ENCODE data around the gene KCNMB2.
"Not testable (repeated sequence)": the region's sequence is repeated elsewhere in the genome, so short reads cannot be mapped to it uniquely, and the experiment has no call there.

The KCNMB2 gene

DNA sequence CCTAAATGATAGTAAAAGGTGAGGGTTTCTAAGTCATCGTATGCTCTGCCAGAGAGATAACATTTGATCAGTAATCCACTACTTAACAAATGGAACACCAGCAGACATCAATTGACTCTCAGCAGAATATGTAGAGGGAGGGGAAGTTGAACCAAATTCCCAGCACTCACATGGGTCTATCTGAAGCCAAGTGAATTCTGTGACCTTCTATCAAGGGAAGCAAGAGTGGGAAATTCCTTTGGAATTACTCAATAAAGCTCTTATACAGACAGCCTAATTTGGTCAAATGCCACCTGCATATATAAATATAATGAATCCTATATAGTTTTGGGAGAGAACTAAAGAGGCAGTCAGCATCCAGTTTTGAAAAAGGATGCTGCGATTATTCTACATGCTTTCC lies 15.8 kb upstream of the KCNMB2 start:
- no peak for DNase-seq

GRCh38 chr3:178522200-178523052 lies 13.8 kb upstream of the KCNMB2 start:
- no peak for DNase-seq

DNA sequence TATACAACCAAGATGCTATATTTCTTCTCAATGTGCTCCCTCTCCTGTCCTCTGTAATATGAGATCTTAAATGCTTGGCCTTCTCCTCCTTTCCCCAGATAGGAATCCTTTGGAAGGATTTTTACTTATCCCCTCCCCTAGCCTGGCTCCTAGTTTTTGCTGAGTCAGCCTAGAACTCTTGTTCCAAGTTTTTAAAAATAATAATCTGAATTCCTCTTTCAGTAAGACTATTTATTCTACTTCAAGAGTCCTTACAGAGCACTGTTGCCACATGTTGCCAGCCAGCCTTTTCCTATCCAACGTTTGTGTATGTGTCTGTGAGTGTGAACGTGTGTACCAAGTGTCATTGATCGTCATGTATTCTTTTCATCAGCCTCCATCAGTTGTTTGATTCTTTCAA lies 11.0 kb upstream of the KCNMB2 start:
- DNase-seq, result no peak

DNA sequence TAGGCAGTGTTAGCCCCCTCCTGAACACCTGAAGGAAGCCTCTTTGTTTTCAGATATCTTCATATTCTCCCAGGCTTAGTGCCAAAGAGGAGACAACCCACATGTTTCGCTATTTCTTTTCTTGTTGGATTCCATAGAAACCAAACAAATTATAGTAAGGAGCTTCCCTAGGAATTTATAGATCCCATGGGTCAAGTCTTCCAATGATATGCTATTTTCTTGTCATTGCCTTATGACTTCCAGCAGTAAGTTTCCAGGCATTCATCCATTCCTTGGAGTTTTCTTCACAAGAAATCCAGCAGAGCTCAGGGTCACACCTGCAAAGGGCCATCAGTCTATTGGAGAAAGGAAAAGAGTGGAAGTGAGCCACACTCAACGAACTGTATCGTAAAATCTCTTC lies 9.9 kb upstream of the KCNMB2 start:
- no peak for DNase-seq

DNA sequence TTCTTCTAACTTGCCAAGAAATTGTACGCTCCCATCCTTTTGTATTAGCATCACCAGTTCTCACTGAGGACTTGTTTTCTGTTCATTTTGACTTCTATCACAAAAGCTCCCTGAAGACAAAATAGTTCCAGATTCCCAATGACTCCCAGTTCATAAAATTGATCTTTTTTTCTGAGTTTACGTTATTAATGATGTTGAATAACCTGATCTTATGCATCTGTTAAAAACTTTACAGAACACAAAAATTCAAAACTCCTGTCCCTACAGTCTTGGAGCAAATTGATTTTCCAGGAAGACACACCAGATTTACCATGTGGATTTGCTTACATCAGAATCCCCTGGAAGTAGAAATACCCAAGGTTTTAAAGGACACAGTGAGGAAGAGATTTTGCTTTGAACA lies 8.3 kb upstream of the KCNMB2 start:
- no peak for DNase-seq

GRCh38 chr3:178529606-178530225 lies 6.5 kb upstream of the KCNMB2 start:
- DNase-seq, result no peak

DNA sequence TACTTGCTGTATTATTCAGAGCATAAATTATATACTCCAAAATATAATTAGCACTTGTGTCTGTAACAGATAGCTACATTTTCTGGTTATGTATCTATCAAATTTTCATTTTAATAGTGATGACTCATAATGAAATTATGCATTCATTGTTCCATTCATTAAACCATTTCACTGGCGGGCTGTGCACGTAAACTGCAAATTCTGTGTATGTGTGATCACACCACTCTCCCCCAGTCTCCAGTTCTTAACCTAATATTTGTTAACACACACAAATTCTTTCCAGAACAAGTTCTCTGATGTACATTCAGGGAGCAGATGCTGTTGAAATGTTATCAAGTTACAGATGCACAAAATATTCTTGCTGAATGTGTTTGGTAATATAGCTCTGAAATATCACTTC lies 3.8 kb upstream of the KCNMB2 start:
- DNase-seq, result no peak

DNA sequence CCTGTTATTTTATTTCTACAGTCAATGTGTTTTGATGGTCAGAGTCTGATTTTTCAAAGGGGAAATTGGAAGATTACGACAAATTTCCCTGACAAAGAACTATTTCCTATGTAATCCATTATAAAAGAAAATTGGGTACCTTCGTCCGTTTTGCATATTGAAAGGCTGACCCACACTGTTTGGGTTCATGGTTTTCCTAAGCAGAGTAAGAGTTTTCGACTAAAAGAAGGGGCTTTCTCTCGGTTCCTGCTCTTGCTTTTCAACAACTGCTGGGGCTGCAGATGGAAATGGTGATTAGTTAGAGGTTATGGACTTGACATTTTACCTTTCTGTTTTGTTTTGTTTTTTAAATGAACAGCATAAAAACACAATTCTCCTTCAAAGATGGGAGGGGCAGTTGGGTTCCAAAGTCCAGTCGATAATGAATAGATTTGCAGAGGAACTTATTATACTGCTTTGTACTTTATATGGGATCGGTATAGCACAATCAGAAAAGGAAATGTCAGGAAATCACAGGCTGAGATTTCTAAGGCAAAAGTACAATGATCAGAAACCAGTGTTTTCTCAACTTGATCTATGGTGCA lies 978 bp downstream of the KCNMB2 start:
- no peak for DNase-seq

DNA sequence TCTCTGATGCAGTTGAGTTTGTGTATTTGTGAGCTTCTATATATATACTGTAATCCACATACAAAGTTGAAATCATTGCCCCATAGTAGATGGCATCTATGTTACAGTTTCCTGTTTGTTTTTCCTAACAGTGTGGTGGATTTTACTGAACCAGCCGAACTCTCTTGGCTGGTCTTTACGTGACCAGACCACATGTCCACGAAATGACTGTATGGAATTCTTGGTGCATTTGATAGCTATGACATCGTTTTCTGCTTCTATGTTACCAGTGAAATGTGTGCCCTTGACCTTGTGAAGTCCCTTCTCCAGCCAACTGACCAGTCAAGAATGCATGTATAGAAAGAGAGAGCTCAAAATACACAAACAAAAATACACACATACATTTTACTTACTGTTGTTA lies 1.8 kb downstream of the KCNMB2 start:
- DNase-seq, result no peak

- DNase-seq, result no peak
These were observed 3.9 kb downstream of the KCNMB2 start for GRCh38 chr3:178540184-178540583.

GRCh38 chr3:178545337-178545736 lies 9.1 kb downstream of the KCNMB2 start:
- no peak for DNase-seq

DNA sequence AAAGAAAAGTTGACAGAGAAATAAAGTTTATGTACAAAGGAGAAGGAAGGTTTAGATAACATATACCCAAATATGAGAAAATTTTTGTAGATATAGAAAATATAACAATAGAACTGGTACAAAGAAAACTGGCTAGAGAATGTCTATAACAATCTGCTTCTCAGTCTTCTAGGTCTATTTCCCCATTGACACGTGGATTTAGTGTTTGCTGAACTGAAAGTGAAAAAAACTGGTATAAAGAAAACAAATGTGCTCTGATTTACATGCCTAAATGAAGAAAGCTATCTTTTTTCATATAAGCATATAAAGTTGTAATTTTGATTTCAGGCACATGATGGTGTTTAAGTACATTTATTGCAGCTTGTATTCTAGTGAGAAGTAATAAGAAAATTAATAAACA lies 9.8 kb downstream of the KCNMB2 start:
- DNase-seq, result no peak

- DNase-seq, result not testable (repeated sequence)
These were observed 13.2 kb downstream of the KCNMB2 start for GRCh38 chr3:178549426-178549825.

DNA sequence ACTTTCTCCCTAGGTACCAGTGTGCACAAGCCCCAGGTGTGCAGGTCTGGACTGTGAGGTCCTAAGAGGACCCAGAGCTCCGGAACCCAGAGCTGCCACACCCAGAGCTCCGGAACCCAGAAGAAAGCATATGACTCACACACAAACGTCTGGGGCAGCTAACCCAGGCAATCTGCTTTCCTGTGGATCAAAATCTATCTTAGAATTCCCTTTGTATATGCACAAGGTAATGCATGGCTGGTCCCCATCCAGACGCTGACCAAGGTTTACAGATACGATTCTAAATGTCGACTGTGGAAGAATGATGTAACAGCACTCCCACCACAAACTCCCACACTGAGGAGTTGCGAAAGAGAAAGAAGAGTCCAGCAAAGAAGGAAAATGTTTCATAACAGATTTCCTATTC lies 15.7 kb downstream of the KCNMB2 start:
- no peak for DNase-seq

GRCh38 chr3:178558637-178559036 lies 22.4 kb downstream of the KCNMB2 start:
- no peak for DNase-seq

DNA sequence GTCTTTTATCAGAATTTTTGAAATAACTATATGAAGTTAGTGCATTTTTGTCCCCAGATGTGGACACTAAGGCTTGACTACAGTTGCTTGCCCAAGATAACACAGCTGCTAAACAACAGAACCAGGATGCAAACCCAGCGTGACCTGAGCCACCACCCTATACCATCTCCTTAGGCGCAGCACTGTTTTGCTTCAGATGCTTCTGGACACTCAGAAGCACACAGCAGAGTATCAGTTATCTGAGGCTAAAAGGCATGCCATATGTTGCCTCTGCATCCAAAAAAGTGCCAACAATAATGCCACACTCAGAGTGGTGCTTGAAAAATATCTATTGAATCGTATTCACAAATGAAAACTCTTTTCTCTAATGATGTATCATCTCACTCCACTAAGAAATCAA lies 24.5 kb downstream of the KCNMB2 start:
- no peak for DNase-seq

GRCh38 chr3:178561239-178561638 lies 25.0 kb downstream of the KCNMB2 start:
- DNase-seq, result no peak

DNA sequence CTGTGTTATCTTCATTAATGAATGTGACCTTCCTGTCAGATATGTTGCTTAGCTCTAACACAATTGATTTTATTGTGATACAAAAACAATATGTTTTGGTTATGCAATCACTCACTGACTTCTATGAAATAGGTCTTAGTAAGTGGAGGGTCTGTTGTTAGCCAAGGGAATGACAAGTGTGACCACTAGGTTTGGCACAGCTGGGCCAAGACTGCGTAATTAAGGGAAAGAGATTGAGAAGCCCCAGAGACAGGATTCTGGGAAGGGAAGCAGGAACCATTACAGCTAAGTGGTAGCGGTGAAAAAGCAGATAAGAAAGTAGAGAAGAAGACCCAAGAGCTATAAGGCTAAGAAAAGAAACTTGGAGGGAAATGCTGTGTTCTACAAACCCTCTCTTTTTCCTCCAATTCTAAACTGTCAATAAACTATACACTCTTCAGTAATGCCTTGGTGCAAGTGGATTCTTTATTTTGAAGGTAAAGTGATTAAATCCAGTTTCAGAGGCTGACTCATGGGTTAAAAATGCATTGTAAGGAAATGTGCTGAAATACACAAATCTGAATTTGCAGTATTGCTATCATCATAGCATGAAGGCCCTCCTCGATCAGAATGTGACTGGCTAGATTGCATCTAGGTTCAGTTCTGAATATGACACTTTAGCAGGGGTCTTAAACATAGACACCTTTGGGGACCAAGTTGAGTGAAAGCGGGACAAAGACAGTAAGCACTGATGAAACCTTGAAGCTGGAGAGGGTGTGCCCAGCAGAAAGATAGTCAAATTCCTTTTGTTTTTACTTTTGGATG lies 26.1 kb downstream of the KCNMB2 start:
- no peak for DNase-seq

DNA sequence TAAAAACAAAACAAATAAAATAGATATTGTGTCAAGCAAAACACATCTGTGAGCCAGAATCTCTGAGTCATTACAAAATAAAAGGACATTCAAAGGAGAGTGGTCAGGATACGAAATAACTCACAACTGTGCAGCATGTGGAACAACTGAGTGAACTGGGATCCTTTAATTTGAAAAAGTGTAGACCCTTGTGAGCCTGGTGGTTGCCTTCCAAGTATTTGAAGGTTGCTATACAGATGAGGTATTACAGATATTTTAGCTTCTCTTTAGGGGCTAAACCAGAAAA lies 26.7 kb downstream of the KCNMB2 start:
- DNase-seq, result no peak

- DNase-seq, result no peak
These were observed 31.4 kb downstream of the KCNMB2 start for GRCh38 chr3:178567611-178568010.

GRCh38 chr3:178568155-178568731 lies 32.0 kb downstream of the KCNMB2 start:
- no peak for DNase-seq

DNA sequence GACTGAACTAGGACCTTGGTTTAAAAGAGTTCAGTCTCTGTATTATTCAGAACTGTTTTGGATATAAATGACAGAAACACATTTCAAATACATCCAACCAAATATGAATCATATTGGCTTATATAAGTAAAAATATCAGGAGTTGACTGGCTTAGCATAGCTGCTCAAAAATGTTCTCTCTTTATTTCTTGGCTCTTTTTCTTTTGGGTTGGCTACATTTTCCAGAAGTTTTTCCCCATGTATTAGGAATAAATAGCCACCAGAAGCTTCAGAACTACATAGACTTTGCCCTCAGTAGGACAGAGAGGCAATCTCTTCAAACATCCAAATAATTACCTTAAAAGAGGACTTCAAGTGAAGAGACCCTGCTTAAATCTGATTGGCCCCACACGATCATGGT lies 32.7 kb downstream of the KCNMB2 start:
- no peak for DNase-seq

GRCh38 chr3:178569826-178570225 lies 33.6 kb downstream of the KCNMB2 start:
- DNase-seq, result no peak
